Measurements from ENCODE around the gene GP5.

Gene GP5

GRCh38 chr3:194375473-194376240 is 23.4 kb downstream of the GP5 start:
- no peak for TF ChIP-seq CTCF (IDR thresholded peaks at IDR 0.05; ENCODE audit: insufficient read depth, low read length, poor library complexity, severe bottlenecking)
- Histone ChIP-seq H3K27me3 (replicated peaks; ENCODE audit: control insufficient read depth, insufficient read depth, low read length) (no peaks in the 10 kb centered on the region; the same call in 1 of the 2 replicates), H3K36me3 (ENCODE audit: control insufficient read depth, insufficient read depth, low read length) (no peaks in the 10 kb centered on the region), H3K4me3 (replicated peaks; ENCODE audit: low read depth, low read length) (no peak overlapping the region)
- no peak for DNase-seq (ENCODE audit: extremely low read depth, insufficient read length)

GRCh38 chr3:194374935-194375334 is 24.1 kb downstream of the GP5 start:
- TF ChIP-seq CTCF (IDR thresholded peaks at IDR 0.05; ENCODE audit: insufficient read depth, low read length, poor library complexity, severe bottlenecking): no peak
- DNase-seq (ENCODE audit: extremely low read depth, insufficient read length): no peak
- no peak overlapping the region for H3K4me3 ChIP-seq (replicated peaks; ENCODE audit: low read depth, low read length)

GRCh38 chr3:194373899-194374298 is 25.2 kb downstream of the GP5 start:
- Histone ChIP-seq H3K4me3 (replicated peaks; ENCODE audit: low read depth, low read length) (no peak overlapping the region), H3K36me3 (ENCODE audit: control insufficient read depth, insufficient read depth, low read length) (no peaks in the 10 kb centered on the region), H3K27me3 (replicated peaks; ENCODE audit: control insufficient read depth, insufficient read depth, low read length) (no peaks in the 10 kb centered on the region)
- no peak for DNase-seq (ENCODE audit: extremely low read depth, insufficient read length)
- no peak for TF ChIP-seq CTCF (IDR thresholded peaks at IDR 0.05; ENCODE audit: insufficient read depth, low read length, poor library complexity, severe bottlenecking)

More at GRCh38 chr3:194374935-194375334, 24.1 kb downstream of the GP5 start:
- no peaks in the 10 kb centered on the region for H3K36me3 ChIP-seq (ENCODE audit: control insufficient read depth, insufficient read depth, low read length)
- H3K27me3 ChIP-seq (replicated peaks; ENCODE audit: control insufficient read depth, insufficient read depth, low read length): no peaks in the 10 kb centered on the region; the same call in 1 of the 2 replicates

- no peaks in the 10 kb centered on the region for H3K27me3 ChIP-seq (replicated peaks; ENCODE audit: control insufficient read depth, insufficient read depth, low read length)
- no peak for TF ChIP-seq CTCF (IDR thresholded peaks at IDR 0.05; ENCODE audit: insufficient read depth, low read length, poor library complexity, severe bottlenecking)
- no peaks in the 10 kb centered on the region for H3K36me3 ChIP-seq (ENCODE audit: control insufficient read depth, insufficient read depth, low read length)
- H3K4me3 ChIP-seq (replicated peaks; ENCODE audit: low read depth, low read length): no peak overlapping the region
- DNase-seq (ENCODE audit: extremely low read depth, insufficient read length): no peak
Observed at GRCh38 chr3:194373028-194373427, 26.0 kb downstream of the GP5 start.

GRCh38 chr3:194370753-194371152 is 28.3 kb downstream of the GP5 start:
- Histone ChIP-seq H3K27me3 (replicated peaks; ENCODE audit: control insufficient read depth, insufficient read depth, low read length) (no peaks in the 10 kb centered on the region; the same call in 1 of the 2 replicates), H3K4me3 (replicated peaks; ENCODE audit: low read depth, low read length) (no peak overlapping the region), H3K36me3 (ENCODE audit: control insufficient read depth, insufficient read depth, low read length) (no peaks in the 10 kb centered on the region)
- no peak for TF ChIP-seq CTCF (IDR thresholded peaks at IDR 0.05; ENCODE audit: insufficient read depth, low read length, poor library complexity, severe bottlenecking)
- no peak for DNase-seq (ENCODE audit: extremely low read depth, insufficient read length)
